ENCODE results near the gene ANGPTL7. TPM values are rescaled to one million over a fixed set of nuclear protein-coding genes. Genes with fewer than 3 reads are reported as not detected.

Gene ANGPTL7
- polyA plus RNA-seq, 3 donors = 0.06 to 0.12 TPM; not detected in 1

- DNase-seq (ENCODE audit: low read depth in 3 of 3, low spot score in 2 of 3) = no peak
These were observed 9.9 kb downstream of the ANGPTL7 start for GRCh38 chr1:11198851-11199594.

- DNase-seq (ENCODE audit: low read depth in 3 of 3, low spot score in 2 of 3) = no peak
These were observed 15.4 kb downstream of the ANGPTL7 start for GRCh38 chr1:11204396-11205190.

GRCh38 chr1:11207898-11208611 is 18.9 kb downstream of the ANGPTL7 start:
- no peak for DNase-seq (ENCODE audit: low read depth in 3 of 3, low spot score in 2 of 3)

DNA sequence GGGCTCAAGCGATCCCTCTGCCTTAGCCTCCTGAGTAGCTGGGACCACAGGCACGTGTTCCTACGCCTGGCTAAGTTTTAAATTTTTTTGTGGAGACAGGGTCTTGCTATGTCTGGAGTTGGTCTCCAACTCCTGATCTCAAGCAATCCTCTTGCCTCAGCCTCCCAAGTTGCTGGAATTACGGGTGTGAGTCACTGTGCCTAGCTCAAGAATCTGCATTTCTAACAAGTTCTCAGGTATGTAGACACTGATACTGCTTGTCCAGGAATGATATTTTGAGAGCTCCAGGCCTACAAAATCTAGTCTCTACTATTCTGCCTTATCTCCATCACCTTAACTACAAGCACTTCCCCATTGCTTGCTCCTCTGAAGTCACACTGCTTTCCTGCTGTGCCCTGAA is 22.3 kb downstream of the ANGPTL7 start:
- DNase-seq (ENCODE audit: low read depth in 3 of 3, low spot score in 2 of 3) = no peak

- no peak for DNase-seq (ENCODE audit: low read depth in 3 of 3, low spot score in 2 of 3)
These were observed 22.9 kb downstream of the ANGPTL7 start for GRCh38 chr1:11211925-11212587.

DNA sequence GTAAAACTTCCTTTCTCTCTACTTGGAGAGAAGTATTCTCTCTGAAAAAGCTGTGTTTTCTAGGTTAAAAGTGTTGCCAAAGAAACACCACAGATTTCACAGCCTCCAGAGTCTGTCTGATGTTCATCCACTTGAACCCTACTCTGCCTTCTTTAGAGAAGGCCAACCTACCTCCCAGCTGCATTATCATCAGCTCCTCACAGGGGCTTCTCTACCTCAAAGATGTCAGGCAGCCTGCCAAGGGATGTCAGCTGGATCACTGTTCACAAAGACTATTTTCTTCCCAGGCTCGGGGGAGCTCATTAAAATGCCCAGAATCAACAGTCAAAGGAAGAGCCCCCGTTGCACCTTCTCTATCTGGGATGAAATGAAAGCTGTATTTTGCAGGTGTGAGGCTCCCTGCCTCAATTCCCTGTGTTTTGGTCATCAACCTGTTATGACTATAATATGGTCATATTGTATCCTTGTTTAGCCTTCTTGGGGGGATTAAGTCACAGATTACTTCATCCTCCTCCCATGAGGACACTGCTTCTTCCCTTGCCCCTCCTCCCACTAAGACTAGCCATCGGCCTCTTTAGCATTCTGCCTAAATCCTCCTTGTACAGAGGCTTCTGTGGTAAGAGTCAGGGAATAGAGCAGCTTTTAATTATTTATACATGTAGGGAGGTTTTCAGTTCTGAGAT is 25.7 kb downstream of the ANGPTL7 start:
- DNase-seq (ENCODE audit: low read depth in 3 of 3, low spot score in 2 of 3) = no peak

DNA sequence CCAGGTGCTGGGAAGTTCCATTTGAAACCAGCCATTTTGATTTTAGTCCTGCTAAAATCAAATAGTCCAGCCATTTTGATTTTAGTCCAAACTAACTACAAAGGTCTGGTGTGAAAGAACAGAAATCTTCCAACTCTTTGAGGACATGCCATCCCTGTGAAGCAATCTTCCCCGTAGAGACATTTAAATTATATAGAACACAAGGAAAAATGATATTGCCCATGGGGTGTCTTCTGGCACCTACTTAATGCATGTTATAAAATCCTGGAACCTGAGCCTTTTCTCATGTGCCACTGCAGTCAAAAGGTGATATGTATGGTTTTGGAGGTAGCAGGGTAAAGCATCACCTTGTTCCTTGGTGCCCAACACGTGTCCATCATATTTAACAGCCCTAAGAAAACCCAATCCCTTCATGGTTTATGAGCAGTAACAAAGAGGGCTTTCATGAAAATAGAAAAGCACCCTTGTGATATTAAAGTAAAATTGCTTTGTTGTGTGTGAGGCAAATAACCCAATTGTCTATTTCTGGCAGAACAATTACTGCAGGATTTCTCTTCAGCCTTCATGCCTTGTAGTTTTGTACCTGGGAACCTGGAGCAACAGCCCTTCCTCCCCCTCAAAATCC is 26.3 kb downstream of the ANGPTL7 start:
- no peak for DNase-seq (ENCODE audit: low read depth in 3 of 3, low spot score in 2 of 3)

DNA sequence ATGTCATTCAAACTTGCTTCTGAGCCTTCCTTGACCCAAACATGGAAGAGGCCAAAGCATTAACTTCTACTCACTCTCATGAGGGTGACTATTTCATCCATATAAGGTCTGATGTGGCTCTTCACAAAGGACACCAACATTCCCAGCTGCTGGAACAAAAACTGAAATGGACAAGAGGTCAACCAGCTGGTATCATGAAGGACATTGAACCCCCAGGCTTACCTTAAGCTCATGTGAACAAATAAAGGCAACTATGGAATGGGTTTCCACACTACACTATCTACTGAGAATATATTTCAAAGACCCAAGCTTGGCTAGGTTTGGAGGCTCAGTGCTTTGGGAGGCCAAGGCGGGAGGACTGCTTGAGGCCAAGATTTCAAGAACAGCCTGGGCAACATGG is 26.9 kb downstream of the ANGPTL7 start:
- no peak for DNase-seq (ENCODE audit: low read depth in 3 of 3, low spot score in 2 of 3)

GRCh38 chr1:11227106-11228077 is 38.2 kb downstream of the ANGPTL7 start:
- DNase-seq (ENCODE audit: low read depth in 3 of 3, low spot score in 2 of 3) = no peak

GRCh38 chr1:11229203-11229602 is 40.0 kb downstream of the ANGPTL7 start:
- no peak for DNase-seq (ENCODE audit: low read depth in 3 of 3, low spot score in 2 of 3)

GRCh38 chr1:11233208-11233607 is 44.1 kb downstream of the ANGPTL7 start:
- no peak for DNase-seq (ENCODE audit: low read depth in 3 of 3, low spot score in 2 of 3)

- DNase-seq (ENCODE audit: low read depth in 3 of 3, low spot score in 2 of 3) = no peak
These were observed 48.2 kb downstream of the ANGPTL7 start for GRCh38 chr1:11237356-11237755.

- no peak for DNase-seq (ENCODE audit: low read depth in 3 of 3, low spot score in 2 of 3)
These were observed 49.2 kb downstream of the ANGPTL7 start for GRCh38 chr1:11238311-11238710.

GRCh38 chr1:11245248-11245647 is 56.1 kb downstream of the ANGPTL7 start:
- DNase-seq (ENCODE audit: low read depth in 3 of 3, low spot score in 2 of 3) = no peak

Other genes starting within 250 kb of the ANGPTL7 start
- 100 to 1,000 TPM; 331 to 348 (median 336) TPM for gene TARDBP, start 176.7 kb upstream of the ANGPTL7 start, polyA plus RNA-seq (ENCODE audit: insufficient read length in 3 of 3)
- gene MASP2, start 142.1 kb upstream of the ANGPTL7 start, polyA plus RNA-seq (ENCODE audit: insufficient read length in 3 of 3) = 1 to 10 TPM; 3.2 to 4.0 (median 3.6) TPM
- 10 to 100 TPM; 35.5 to 42.7 (median 41.6) TPM for gene SRM, start 129.3 kb upstream of the ANGPTL7 start, polyA plus RNA-seq (ENCODE audit: insufficient read length in 3 of 3)
- gene EXOSC10, start 89.5 kb upstream of the ANGPTL7 start, polyA plus RNA-seq (ENCODE audit: insufficient read length in 3 of 3) = 10 to 100 TPM; 78.4 to 84.8 (median 82.7) TPM
- 10 to 100 TPM; 39.8 to 41.6 (median 40.9) TPM for gene MTOR, start 73.2 kb downstream of the ANGPTL7 start, polyA plus RNA-seq (ENCODE audit: insufficient read length in 3 of 3)
- 10 to 100 TPM; 16.1 to 17.7 (median 16.1) TPM for gene UBIAD1, start 83.8 kb downstream of the ANGPTL7 start, polyA plus RNA-seq (ENCODE audit: insufficient read length in 3 of 3)

Data from right renal cortex interstitium (tissue), 3 donors.